GM18868 (cell line): Measurements from ENCODE around the gene CDKL1.
"Not testable (repeated sequence)": the region's sequence is repeated elsewhere in the genome, so short reads cannot be mapped to it uniquely, and the experiment has no call there.

Source experiments
- ATAC-seq: cut with Tn5 transposase; IDR thresholded peaks from one replicate; pipeline ENCODE4 v1.9.1; 2021; ENCODE audit warnings: mild to moderate bottlenecking, moderate library complexity; ENCODE audit not compliant: unreplicated experiment

Gene CDKL1

DNA sequence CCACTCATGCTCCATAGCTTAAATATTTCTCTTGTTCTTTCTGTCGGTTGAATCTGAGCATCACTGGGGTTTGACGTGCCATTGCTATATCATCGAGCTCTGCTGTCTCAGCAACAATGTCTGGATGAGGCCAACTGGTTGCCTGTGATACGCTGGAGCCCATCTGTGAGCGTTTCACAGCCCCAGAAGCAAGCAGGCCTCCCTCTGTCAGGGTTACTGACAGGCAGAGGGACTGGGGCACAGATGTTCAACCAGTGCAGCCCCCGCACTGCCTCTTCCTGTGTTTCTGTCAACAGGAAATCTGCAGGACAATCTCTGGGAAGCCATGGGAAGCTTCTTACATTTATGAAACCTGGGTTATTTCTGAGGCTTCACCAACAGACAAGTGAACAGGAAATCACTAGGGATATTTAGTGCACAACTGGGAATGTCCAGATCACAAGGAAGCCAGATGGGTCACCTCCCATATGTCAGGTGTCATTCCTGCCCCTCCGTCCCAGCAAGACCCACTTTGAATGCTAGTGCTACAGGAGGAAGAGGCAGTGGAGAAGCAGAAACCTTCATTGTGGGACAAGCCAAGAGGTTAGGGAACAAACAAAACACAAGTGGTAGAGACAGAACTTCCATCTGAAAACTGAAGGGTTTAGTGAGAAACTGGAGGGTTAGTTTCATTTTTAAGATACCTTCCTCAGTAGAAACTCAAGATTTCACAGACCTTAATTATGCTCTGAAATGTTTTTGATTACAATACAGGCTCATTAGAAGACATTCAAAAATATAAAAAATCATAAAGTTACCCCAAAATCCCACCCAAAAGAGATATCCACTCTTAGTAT is 60.5 kb downstream of the CDKL1 start:
- ATAC-seq: no peak

DNA sequence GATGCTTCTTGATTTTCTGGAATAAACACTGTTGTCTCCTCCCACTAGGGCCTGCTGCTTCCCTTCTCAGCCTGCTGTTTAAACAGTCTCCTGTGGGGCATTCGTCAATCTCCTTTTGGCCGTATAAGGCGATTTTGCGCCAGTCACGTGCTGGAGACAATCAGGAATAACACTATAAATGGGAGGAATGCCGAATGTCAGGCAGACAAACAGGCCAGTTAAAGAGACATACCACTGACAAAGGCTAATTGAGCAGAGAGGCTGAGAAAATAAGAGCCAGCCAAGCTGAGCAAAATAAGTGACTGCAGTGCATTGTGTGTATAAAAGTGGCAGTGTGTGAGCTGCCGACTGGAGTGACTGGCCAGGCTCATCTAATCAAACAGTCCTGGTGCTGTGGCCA is 61.3 kb downstream of the CDKL1 start:
- no peak for ATAC-seq

DNA sequence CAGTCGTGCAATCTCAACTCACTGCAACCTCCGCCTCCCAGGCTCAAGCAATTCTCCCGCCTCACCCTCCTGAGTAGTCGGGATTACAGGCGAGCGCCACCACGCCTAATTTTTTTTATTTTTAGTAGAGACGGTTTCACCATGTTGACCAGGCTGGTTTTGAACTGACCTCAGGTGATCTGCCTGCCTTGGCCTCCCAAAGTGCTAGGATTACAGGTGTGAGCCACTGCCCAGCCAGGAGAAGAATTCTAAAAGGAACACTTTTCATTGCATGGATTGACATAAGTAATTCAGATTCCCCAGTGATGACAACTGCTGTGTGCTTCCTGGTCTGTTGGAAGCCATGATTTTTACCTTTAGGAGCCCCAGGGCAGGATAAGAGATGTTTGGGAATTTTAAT is 62.5 kb downstream of the CDKL1 start:
- ATAC-seq: no peak

DNA sequence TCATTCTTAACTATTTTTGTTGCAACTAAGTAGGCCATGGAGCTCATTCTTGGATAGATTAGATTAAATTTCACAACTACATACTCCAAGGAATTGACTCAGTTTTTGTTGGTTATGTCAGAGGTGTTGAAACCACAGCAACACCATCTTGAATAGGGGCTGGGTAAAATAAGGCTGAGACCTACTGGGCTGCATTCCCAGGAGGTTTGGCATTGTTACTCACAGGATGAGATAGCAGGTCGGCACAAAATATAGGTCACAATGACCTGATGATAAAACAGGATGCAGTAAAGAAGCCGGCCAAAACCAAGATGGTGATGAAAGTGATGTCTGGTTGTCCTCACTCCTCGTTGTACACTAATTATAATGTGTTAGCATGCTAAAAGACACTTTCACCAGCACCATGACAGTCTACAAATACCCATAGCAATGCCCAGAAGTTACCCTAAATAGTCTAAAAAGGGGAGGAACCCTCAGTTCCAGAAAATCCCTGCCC is 63.6 kb downstream of the CDKL1 start:
- ATAC-seq: no peak

DNA sequence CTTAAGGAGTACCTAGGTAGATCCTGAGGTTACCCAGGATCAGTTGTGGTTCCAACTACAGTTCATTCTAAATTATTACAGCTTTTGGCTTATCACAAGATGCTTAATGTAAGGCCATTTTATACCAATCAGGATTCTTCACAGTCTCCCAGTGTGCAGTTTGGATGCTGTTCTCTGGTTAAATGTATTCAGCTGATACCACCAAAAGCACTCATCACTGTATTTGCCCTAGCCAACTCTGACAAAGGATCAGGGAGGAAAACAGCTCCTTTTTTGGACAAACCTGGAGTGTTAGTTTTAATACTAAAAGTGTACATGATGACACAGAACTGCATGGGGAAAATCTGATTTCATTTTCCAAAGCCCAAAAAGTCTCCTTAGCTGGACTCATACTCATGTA is 65.1 kb downstream of the CDKL1 start:
- no peak for ATAC-seq

DNA sequence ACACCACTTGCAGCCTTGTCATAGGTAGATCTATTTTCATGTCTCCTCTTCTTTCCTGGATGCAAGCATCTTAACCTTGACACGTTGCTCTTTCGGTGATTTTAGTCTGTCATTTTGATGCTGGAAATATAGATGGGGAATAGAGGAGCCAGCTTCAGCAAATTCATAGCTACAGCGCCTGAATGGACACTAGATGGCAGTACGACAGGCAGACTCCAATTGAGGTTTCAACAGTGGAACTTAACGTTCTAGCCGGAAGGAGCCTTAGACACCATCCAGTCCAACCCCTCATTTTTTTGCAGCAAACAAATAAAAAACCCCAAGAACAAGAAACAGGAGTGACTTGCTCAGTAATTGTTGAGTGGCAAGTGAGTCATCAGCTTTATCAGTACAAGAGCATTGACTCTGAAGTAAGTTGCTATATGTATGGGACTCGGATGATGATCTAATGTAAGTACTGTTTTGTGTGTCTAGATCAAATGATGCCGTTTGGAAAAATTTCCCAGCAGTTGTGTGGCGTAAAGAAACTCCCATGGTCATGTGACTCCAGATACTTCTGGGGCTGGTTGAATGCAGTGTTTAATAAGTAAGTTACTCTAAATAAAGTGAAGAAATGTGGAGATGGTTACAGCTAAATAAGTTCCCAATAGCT is 75.5 kb downstream of the CDKL1 start:
- ATAC-seq: peak; percentile 92

DNA sequence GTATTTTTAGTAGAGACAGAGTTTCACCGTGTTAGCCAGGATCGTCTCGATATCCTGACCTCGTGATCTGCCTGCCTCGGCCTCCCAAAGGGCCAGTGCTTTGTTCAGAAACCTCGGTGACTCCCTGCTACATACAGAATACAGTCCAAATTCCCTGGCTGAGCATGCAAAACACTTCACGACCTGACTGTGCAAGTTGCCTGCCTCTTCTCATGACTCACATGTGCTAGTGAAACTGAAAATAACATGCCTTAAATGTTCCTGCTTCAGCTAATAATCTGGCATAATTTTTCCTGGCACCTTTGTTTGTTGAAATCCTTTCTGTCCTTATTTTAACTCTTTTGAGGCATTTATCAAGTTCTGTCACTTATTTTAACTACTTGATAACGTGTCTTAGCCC is 76.4 kb downstream of the CDKL1 start:
- peak; percentile 27 for ATAC-seq

DNA sequence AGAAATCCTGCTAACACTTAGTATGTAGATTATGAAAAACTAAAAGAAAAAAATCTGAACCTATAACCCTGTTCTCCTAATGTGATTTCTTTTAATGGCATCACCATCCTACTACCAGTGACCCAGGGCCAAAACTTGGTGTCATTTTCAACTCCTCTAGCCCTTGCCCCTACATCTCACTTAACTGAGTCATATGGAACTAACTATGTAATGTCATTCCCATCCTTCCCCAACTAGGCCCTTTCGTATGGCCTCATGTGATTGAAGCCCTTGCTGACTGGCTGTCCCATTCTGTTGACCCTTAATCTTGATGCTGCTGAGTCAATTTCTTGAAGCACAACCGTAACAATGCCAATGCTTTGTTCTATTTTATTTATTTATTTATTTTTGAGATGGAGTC is 77.0 kb downstream of the CDKL1 start:
- ATAC-seq: no peak

DNA sequence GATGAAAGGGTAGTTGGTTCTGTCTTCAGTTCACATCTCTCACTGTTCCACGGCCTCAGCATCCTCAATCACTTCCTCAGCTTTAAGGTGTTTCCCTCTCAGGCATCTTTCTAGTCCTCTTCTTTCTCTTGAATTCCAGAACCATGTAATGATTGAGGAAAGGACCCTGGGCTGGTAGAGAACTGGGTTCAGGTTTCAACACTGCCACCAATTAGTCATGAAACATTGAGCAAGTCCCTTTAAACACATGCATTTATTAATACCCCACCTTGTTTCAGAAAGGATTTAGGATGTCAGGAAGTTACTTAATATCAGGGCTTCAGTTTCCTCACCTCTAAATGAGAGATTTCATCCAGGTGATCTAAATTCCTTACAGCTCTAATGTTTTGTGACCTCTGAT is 77.4 kb downstream of the CDKL1 start:
- ATAC-seq: no peak

DNA sequence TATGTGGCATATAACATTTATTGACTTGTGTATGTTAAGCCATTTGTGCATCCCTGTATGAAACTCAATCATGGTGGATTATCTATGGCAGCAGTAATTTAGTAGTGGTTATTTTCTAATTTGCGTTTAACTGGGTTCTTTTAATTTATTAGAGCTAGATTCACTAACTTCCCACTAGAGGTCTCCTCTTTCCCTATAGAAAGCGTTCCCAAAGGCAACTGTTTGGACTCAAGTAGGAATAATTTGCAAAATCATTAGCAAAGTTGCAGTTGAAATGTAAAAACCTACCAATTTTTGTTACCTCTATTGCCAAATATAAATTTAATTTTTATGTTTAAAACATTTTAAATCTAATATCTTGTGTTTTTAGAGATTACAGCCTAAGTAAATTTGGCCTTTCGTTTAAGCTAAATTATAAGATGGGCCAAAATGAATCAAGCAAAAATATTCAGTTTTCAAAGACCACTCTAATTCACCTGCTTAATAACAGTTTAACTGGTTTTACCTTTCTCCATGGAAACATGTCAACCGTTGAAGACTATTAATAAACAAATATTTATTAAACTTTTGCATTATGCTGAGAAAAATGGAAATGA is 78.6 kb downstream of the CDKL1 start:
- ATAC-seq: no peak

DNA sequence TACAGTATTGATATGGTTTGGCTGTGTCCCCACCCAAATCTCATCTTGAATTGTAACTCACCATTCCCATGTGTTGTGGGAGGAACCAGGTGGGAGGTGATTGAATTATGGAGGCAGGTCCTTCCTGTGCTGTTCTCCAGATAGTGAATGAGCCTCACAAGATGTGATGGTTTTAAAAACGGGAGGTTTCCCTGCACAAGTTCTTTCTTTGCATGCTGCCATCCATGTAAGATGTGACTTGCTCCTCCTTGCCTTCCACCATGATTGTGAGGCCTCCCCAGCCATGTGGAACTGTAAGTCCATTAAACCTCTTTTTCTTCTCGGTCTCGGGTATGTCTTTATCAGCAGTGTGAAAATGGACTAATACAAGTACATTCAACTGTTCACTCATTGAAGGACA is 82.6 kb downstream of the CDKL1 start:
- ATAC-seq: not testable (repeated sequence)

DNA sequence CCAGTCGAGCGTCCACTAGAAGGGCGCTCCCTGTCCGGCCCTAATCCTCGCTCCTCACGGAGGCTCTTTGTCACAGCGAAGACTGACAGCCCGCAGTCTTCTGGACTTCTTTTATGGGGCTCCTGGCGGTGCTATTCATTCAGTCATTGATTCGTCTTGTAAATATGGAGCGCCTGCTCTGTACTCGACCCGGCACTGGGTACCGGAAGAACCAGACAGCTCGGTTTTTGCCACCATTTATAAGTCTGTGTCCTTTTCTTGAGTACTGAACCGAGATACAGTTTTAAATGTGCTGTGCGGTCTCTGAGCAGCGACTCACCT is 84.0 kb downstream of the CDKL1 start:
- ATAC-seq: peak; percentile 28

DNA sequence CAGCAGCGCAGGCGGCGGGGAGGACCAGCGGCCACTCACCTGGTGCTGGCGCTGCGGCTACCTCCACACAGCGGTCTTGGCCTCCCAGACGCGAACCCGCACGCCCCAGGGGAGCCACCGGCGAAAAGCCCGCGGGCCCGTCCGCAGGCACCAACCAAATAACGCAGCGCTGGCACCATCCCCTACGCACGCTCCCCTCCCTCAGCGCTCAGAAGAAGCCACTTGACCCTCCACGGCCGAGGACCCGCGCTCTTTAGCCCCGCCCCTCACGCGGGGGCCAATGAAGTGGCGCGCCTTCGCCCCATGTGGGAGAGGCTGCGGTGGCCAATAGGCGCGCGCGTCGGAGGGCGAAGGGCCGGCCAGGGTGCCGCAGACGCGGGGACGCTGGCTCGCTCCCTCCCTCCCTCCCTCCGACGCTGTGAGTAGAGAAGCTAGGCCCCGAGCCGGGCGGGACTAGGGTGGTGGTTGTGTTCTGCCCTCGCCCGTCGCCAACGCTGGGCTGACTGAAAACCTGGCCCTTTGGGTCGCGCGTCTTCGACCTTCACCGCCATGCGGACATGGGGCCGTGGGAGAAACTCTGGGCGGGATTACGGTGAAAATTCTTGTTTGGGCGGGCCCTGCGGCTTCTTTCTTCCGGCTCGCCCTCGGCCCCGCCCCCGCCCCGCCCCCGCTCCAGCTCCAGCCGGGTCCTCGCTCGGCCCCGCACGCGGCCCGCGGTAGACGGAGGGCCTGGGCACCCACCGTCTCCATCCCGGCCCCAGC is 84.5 kb downstream of the CDKL1 start, which contains the start of the genes DMAC2L and L2HGDH:
TSS of gene DMAC2L (plus strand) at position 353 of the 762 bp plus-strand sequence. CDS start 9,164 bp downstream, outside the sequence.
TSS of gene L2HGDH (minus strand) at position 258 of the 762 bp plus-strand sequence. CDS start at position 179, 79 bp downstream.
- peak; percentile 93 for ATAC-seq

DNA sequence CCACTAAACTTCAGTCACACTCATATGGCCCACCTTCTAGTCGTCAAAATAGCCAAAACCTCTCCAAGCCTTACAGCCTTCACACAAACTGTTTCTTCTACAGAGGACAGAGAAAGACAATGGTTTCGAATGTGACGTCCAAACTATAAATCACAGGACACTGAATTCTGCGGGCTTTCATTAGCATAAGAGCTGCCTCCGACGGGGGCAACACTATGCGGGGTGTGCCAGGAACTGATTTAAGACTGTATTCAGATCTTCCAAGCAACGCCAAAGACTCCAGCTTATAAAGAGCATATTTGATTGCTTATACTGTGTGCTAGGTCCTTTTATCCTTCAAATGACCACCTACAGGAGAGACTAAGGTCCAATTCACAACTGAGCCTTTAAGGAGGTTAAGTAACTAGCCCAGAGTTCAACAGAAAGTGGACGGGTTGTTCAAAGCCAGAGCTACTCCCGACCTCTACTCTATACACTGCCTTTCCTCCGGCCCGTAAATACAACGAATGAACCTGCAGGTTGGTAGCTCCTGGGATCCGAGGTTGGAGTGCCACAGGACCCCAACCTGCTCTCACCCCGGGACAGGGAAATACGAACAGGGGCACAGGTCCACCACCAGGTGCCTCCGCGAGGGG is 85.2 kb downstream of the CDKL1 start:
- ATAC-seq: no peak

DNA sequence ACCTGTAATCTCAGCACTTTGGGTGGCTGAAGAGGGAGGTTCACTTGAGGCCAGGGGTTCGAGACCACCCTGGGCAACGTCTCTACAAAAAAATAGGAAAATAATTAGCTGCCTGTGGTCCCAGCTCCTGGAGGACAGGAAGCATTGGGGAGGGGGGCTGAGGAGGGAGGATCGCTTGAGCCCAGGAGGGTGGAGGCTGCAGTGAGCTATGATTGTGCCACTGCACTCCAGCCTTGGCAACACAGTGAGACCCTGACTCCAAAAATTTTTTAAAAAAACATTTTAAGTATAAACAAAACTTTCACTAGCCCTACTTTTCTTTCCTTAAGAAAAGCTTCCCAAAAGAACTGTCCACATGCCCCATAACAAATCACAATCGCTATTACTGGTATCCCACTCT is 86.2 kb downstream of the CDKL1 start:
- ATAC-seq: no peak

DNA sequence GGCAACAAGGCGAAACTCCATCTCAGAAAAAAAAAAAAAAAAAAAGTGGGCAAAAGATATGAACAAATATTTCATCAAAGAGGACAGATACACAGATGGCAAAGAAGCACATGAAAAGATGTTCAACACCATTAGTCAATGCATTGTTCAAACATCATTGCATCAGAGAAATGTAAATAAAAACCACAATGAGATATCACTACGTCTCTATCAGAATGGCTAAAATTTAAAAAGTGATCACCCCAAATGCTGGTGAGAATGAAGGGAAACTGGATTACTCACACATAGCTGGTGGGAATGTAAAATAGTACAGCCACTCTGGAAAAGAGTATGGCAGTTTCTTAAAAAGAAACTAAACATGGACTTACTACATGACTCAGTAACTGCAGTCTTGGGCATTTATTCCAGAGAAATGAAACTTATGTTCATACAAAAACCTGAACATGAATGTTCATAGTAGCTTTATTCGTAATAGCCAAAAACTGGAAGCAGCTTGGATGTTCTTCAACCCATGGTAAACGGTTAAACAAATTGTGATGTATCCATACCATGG is 88.2 kb downstream of the CDKL1 start:
- ATAC-seq: no peak

DNA sequence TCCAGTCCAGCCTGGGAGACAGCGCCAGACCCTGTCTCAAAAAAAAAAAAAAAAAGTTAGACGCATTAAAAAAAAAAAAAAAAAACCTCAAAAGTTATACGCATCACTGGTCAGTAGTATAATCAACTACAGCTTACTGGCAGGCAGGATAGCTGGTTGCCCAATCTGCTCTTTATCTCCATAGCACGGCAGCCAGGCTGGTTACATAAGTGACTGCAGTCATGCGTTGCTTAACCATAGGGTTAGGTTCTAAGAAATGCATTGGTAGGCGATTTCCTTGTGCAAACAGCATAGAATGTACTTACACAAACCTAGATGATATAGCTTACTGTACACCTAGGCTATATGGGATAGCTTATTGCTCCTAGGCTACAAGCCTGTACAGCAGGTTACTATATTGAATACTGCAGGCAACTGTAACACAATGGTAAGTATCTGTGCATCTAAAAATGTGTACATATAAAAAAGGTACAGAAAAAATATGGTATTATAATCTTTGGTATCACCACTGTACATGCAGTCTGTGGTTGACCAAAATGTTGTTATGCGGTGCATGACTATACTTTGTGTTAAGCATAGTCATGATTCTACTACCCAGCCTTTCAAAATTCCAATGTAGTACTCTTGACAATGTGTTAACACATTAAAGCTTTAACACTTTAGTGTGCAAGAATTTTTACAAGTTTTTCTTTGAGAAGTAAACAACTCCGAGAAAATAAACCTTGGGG is 92.8 kb downstream of the CDKL1 start:
- no peak for ATAC-seq

DNA sequence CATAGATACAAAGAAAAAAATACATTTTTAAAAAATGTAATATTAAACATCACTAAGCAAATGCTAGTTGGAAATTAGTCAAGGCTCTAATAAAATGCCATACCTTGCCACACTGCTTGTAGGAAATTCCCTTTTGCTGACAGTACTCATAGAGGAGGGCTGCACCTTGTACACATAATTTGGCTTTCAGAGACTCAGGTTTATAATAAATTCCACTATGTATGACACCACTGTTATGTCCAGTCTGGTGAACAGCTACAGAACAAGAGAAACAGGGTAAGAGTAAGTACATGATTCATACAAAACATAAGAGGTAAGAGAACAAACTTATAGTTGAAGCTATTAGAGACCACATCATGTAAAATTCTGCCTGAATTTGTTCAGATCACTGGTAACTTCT is 94.8 kb downstream of the CDKL1 start:
- ATAC-seq: no peak

DNA sequence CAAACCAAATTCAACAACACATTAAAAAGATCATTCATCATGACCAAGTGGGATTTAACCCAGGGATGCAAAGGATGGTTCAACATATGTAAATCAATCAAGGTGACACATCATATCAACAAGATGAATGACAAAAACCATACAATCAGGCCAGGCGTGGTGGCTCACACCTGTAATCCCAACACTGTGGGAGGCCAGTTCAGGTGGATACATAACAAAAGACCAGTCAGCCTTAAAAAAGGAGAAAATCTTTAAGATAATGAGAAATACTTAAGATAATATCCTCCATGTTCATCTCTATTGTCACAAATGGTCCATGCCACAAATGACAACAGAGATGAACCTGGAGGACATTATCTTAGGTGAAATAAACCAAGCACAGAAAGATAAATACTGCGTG is 97.1 kb downstream of the CDKL1 start:
- no peak for ATAC-seq

DNA sequence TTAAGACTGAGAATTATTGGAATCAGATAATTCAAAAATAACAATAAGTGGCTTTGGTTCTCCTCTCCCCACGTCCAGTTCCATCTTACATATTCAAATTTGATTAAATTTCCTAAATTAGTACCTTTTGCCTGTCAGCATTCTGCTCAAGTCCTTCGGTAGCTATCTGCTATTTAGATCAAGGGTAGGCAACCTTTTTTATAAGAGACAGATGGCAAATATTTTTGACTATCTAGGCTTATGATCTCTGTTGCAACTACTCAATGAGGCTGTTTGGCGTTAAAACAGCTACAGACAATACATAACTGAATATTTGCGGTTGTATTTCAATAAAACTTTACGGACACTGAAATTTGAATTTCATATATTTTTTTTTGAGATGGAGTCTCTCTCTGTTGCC is 106.4 kb downstream of the CDKL1 start:
- no peak for ATAC-seq
